ENCODE data around the gene CELA2A. TPM values are rescaled to one million over a fixed set of nuclear protein-coding genes. Genes with fewer than 3 reads are reported as not detected.
"Not testable (repeated sequence)": the region's sequence is repeated elsewhere in the genome, so short reads cannot be mapped to it uniquely, and the experiment has no call there.

The CELA2A gene
- total RNA-seq, 4 donors from 2014 or later = not detected

- H3K36me3 ChIP-seq = peaks cover 0 to 57% (median 0%) of the 10 kb centered on the region in 3 donors
- no peaks in the 10 kb centered on the region for H3K9me3 ChIP-seq
- no peaks in the 10 kb centered on the region for H3K27me3 ChIP-seq
- intact Hi-C loops (cut with DNase I) = no loop called here
- peaks cover 0 to 25% (median 0%) of the 10 kb centered on the region in 3 donors for H3K4me1 ChIP-seq
- TF ChIP-seq POLR2A (IDR thresholded peaks at IDR 0.05) (no peak), CTCF (IDR thresholded peaks at IDR 0.05) (no peak)
- no peak overlapping the region for H3K4me3 ChIP-seq
- DNase-seq = no peak
- H3K27ac ChIP-seq = peak overlapping the region in 2 of 4 donors; percentile 42 to 47
- 90 to 95% methylated on average over 6 to 8 of the region's 8 CpGs for WGBS, 2 donors
These were observed 54.3 kb downstream of the CELA2A start for GRCh38 chr1:15510611-15511405.

- Histone ChIP-seq H3K4me3 (no peak overlapping the region), H3K4me1 (peaks cover 0 to 28% (median under 1%) of the 10 kb centered on the region in 3 donors), H3K9me3 (no peaks in the 10 kb centered on the region), H3K27me3 (no peaks in the 10 kb centered on the region), H3K36me3 (peaks cover 0 to 54% (median 0%) of the 10 kb centered on the region in 3 donors), H3K27ac (no peak overlapping the region)
- TF ChIP-seq CTCF (IDR thresholded peaks at IDR 0.05) (no peak), POLR2A (IDR thresholded peaks at IDR 0.05) (no peak)
- DNase-seq = no peak
- WGBS, 2 donors = 78 to 83% methylated on average over 4 of the region's 4 CpGs
- intact Hi-C loops (cut with DNase I) = no loop called here
These were observed 56.7 kb downstream of the CELA2A start for GRCh38 chr1:15513192-15513591.

GRCh38 chr1:15513919-15514318, 57.4 kb downstream of the CELA2A start:
- intact Hi-C loops (cut with DNase I) = no loop called here
- Histone ChIP-seq H3K4me3 (no peak overlapping the region), H3K27me3 (no peaks in the 10 kb centered on the region), H3K36me3 (peaks cover 0 to 50% (median 0%) of the 10 kb centered on the region in 3 donors), H3K27ac (no peak overlapping the region), H3K9me3 (no peaks in the 10 kb centered on the region), H3K4me1 (peaks cover 0 to 30% (median 4%) of the 10 kb centered on the region in 3 donors)
- 91 to 92% methylated on average over 3 of the region's 3 CpGs for WGBS, 2 donors
- no peak for DNase-seq
- TF ChIP-seq POLR2A (IDR thresholded peaks at IDR 0.05) = no peak
- TF ChIP-seq CTCF (IDR thresholded peaks at IDR 0.05) = no peak

- WGBS, 2 donors = 89 to 94% methylated on average over 2 to 3 of the region's 5 CpGs
- Histone ChIP-seq H3K4me1 (peaks cover 0 to 30% (median 4%) of the 10 kb centered on the region in 3 donors), H3K36me3 (peaks cover 0 to 50% (median 0%) of the 10 kb centered on the region in 3 donors)
- H3K9me3 ChIP-seq; H3K4me3 ChIP-seq; H3K27ac ChIP-seq; DNase-seq; intact Hi-C loops (cut with DNase I); H3K27me3 ChIP-seq: not testable (repeated sequence)
These were observed 58.0 kb downstream of the CELA2A start for GRCh38 chr1:15514557-15514956.

GRCh38 chr1:15515022-15515663, 58.6 kb downstream of the CELA2A start:
- no peaks in the 10 kb centered on the region for H3K27me3 ChIP-seq
- TF ChIP-seq POLR2A (IDR thresholded peaks at IDR 0.05) (no peak), CTCF (IDR thresholded peaks at IDR 0.05) (no peak)
- no peaks in the 10 kb centered on the region for H3K9me3 ChIP-seq
- WGBS, 2 donors = 47 to 61% methylated on average over 2 of the region's 2 CpGs
- peaks cover 0 to 50% (median 0%) of the 10 kb centered on the region in 3 donors for H3K36me3 ChIP-seq
- intact Hi-C loops (cut with DNase I) = no loop called here
- peaks cover 0 to 27% (median 4%) of the 10 kb centered on the region in 3 donors for H3K4me1 ChIP-seq
- H3K27ac ChIP-seq = no peak overlapping the region
- DNase-seq = no peak
- H3K4me3 ChIP-seq = no peak overlapping the region

Data from esophagus squamous epithelium (tissue), 5 donors.